Erythroblast (primary cell): ENCODE measurements around the gene ACSL1.
"Not testable (repeated sequence)": the region's sequence is repeated elsewhere in the genome, so short reads cannot be mapped to it uniquely, and the experiment has no call there.

Experiments
- DNase-seq, 2 experiments: peaks; one replicate each; lab custom pipeline; 2025; lab: John Stamatoyannopoulos, UW
- GATA1 ChIP-seq: IDR thresholded peaks from 2 replicates; pipeline ENCODE4 v1.6.1; 2011; ENCODE audit warnings: low read depth, mild to moderate bottlenecking, control low read depth, low read length, moderate library complexity
- POLR2A ChIP-seq: IDR thresholded peaks from 2 replicates; pipeline ENCODE4 v1.6.1; 2011; ENCODE audit warnings: mild to moderate bottlenecking, low read length

The ACSL1 gene

GRCh38 chr4:184757810-184758209 is 68.0 kb downstream of the ACSL1 start:
- no peak for DNase-seq

DNA sequence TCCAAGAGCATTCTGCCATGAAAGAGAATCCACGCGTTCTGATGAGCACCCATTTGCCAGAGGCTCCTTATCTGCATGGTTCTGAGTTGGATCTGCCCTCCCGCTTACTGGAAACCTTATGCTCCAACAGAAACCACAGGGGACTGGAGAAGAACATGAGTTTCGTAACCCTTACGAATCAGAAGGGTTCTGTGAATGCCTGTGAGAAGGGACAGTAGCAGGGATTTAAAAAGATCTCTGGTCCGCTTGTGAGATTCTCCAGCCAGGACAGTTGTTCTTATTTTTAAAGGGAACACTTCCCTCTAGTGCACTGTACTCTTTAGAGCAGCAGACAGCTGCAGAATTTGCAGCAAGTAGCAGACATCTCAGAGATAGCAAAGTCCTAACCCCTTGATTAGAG is 69.4 kb downstream of the ACSL1 start:
- no peak for DNase-seq
- TF ChIP-seq GATA1 (no peak), POLR2A (no peak)

More at GRCh38 chr4:184757810-184758209, 68.0 kb downstream of the ACSL1 start:
- no peak for TF ChIP-seq GATA1
- no peak for TF ChIP-seq POLR2A

- TF ChIP-seq GATA1 (no peak), POLR2A (no peak)
- no peak for DNase-seq
These were observed 70.5 kb downstream of the ACSL1 start for GRCh38 chr4:184755278-184755677.

DNA sequence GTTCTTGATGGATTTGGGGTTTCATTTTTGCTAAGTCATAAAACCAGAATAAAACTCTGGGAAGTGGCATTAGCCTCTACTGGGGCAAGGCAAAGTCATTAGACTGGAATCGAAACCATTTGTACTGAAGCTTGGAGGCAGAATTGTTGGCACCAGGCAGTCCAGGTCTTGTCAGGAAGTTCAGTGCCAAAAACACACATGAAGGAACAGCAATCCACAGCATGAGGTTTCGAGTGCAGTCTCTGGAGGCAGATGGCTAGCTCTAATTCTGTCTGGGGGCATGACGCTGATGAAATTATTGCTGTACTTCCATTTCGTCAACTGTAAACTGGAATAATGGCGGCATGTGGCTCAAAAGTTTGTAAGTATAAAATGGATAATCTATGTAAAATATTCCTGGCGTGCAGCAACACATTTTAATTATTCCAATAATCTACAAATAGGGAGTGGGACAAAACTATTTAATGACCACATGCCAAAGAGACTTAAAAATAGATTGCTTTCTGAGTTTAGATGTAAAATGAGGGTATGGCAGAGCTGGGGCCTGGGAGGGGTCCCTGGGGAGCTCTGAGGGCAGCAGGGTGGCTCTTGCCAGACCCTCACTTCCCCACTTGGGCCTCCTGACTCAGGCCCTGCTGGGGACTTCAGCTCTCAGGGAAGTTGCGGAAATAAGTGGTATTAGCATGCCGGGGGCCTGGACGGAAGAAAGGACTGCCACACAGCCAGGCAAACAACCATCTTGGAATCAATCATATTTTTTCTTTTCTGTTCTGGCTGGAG is 73.1 kb downstream of the ACSL1 start:
- no peak for TF ChIP-seq POLR2A
- TF ChIP-seq GATA1: no peak
- no peak for DNase-seq

DNA sequence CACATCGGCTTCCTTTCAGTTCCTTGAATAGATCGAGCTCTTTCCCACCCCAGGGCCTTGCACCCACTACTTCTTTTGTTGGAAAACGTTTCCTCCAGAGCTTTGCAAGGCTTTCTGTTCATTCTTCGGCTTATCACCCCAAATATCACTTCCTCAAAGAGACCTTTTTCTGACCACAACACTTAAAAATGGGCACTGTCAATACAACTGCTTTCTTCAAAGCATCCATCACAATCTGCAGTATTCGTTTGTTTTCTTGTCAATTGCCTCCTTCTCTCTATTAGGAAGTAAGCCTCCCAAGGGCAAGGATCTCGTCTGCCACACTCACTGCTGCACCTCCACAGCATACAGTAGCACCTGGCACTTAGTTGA is 74.2 kb downstream of the ACSL1 start:
- TF ChIP-seq POLR2A (no peak), GATA1 (no peak)
- DNase-seq: no peak

DNA sequence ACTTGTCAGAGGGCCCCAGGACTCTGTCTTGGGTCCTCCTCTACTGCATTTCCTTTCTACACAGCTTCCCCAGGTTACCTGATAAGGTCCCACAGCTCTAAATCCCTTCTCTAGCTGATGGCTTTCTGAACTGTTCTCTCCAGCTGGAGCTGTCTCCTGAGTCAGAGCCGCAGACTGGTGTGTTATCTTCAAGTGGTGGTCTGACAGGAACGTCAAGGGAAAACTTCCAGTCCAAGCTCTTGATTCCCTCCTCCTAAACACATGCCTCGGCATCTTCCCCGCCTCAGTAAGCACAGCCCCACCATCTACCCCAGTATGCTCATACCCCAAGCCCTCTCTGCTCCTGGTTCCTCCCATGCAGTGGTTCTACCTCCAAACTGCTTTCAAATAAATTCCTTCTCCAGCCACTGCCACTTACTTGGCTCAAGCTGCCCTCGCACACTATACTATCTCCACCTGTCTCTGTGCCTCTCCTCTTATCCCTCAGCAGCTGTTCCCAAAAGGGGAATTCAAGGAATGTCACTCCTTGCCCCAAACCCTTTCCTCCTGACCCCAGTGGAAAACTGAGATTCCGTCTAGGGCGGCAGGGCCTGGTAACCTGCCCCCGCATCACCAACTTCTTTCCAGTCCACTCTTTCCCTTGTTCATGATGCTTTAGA is 74.7 kb downstream of the ACSL1 start:
- DNase-seq: no peak
- TF ChIP-seq GATA1 (no peak), POLR2A (no peak)

GRCh38 chr4:184748251-184748652 is 77.5 kb downstream of the ACSL1 start:
- TF ChIP-seq GATA1 (no peak), POLR2A (no peak)
- peak; percentile 49 to 53 for DNase-seq

GRCh38 chr4:184747034-184747830 is 78.5 kb downstream of the ACSL1 start:
- peak; percentile 67 to 79 for DNase-seq
- no peak for TF ChIP-seq POLR2A
- TF ChIP-seq GATA1: no peak

DNA sequence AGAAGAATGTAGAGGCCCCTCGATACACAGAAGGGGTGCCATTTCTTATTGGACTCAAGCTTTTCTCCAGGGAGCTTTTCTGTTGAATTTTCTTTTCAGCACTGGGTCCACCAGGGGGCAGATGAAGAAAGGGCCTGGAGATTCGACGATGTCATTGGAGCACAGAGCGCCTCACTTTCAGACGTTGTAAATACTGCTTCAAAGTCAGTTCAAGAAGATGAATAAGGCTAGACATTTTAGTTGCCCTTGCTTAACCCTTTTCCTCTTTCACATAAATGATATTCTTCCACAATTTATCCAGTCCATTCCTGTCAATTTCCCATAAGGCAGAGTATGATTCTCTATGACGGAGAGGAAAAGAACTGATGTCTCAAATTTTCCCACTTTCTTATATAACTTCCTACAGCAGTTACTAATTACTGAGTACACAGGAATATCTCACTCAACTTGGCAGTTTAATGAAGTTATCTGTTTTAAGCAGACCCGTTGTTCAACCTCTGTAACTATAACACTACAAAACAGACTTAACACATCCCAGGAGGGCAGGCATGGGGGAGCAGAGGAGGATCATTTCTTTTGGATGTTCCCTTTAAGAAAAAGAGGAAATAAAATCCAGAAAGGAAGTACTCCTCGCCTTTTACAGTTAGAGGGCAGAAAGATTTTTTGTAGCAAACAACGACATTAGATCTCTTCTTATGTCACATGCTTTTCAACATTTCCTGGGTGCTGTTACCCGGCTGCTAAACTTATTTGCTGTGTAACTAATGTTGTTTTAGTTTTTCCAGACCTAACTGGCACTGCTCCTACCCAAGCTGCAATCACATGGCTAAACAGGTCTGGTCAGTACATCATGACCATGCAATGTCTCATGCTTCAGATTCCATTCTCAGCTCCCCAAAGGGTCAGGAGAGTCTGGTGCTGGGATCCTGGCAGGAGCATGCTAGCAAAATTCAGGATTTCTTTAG is 79.7 kb downstream of the ACSL1 start:
- peak; percentile 38 for TF ChIP-seq POLR2A
- TF ChIP-seq GATA1: no peak
- peak; percentile 85 to 87 for DNase-seq

DNA sequence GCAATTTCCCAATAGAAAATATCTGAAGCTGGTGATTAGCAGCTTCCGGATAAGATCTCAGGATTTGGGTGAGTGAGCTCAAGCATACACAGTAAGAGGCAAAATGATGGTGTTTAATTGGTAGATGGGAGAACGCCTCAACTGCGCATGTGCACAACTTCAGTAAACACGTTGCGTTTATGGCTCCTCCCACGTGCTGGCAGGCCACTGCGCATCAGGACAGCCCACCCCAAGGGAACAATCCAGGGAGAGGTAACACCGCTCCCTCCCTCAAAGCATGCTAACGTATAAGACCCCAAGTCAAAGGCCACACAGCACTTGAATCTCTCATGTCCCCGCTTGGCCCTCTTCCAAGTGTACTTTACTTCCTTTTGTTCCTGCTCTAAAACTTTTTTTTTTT is 81.5 kb downstream of the ACSL1 start:
- TF ChIP-seq GATA1 (no peak), POLR2A (no peak)
- no peak for DNase-seq

- TF ChIP-seq GATA1 (no peak), POLR2A (no peak)
These were observed 82.1 kb downstream of the ACSL1 start for GRCh38 chr4:184743650-184744049.

DNA sequence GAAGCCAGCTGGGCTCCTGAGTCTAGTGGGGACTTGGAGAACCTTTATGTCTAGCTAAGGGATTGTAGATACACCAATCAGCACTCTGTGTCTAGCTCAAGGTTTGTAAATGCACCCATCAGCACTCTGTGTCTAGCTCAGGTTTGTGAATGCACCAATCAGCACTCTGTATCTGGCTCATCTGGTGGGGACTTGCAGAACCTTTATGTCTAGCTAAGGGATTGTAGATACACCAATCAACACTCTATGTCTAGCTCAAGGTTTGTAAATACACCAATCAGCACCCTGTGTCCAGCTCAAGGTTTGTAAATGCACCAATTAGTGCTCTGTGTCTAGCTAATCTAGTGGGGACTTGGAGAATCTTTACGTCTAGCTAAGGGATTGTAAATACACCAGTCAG is 84.1 kb downstream of the ACSL1 start:
- not testable (repeated sequence) for DNase-seq

More at GRCh38 chr4:184743650-184744049, 82.1 kb downstream of the ACSL1 start:
- DNase-seq: no peak

DNA sequence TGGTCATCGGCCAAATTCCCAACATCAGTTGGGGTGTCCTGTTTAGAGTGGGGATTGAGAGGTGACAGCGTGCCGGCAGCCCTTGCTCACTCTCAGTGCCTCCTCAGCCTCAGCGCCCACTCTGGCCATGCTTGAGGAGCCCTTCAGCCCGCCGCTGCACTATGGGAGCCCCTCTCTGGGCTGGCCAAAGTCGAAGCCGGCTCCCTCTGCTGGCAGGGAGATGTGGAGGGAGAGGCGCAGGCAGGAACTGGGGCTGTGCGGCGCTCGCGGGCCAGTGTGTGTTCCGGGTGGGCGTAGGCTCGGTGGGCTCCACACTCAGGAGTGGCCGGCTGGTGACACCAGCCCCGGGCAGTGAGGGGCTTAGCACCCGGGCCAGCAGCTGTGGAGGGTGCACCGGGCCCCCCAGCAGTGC is 84.8 kb downstream of the ACSL1 start:
- DNase-seq: peak in 1 of 2 experiments; percentile 14
- TF ChIP-seq POLR2A (no peak), GATA1 (no peak)

DNA sequence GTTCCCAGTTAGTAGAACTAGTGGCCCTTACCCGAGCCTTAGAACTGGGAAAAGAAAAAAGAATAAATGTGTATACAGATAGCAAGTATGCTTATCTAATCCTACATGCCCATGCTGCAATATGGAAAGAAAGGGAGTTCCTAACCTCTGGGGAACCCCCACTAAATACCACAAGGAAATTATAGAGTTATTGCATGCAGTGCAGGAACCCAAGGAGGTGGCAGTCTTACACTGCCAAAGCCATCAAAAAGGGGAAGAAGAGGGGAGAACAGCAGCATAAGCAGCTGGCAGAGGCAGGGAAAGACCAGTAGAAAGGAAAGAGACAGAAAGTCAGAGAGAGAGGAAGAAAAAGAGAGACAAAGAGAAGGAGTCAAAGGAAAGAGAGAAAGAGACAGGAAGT is 86.2 kb downstream of the ACSL1 start:
- DNase-seq: peak; percentile 36 to 75
